Adrenal gland (tissue), 19 donors: ENCODE data around the gene CHD9NB. TPM values are rescaled to one million over a fixed set of nuclear protein-coding genes. Genes with fewer than 3 reads are reported as not detected.

Experiments
- DNase-seq, 7 donors: peaks; one replicate each; pipeline ENCODE4 v3.0.0-alpha.2; 2019 to 2020
- H3K27ac ChIP-seq, 5 donors: fragments of 200-600 bp; sonication (generic) in 4 of 5; 1 replicate in 3 of 5; 2 replicates in 2 of 5; pipeline versions ENCODE4 v1.5.1 to v1.8.0; 2016 to 2020; ENCODE audit warnings: mild to moderate bottlenecking in 1 of 5
- H3K27me3 ChIP-seq: fragments of 200-600 bp; 2 replicates; pipeline ENCODE4 v1.8.0; 2021
- H3K36me3 ChIP-seq, 2 donors: fragments of 200-600 bp; replicated peaks in 1 of 2; 1 replicate in 1 of 2; 2 replicates in 1 of 2; pipeline versions ENCODE4 v1.5.1 to v1.8.0; 2018 to 2022
- H3K4me1 ChIP-seq, 2 donors: fragments of 200-600 bp; replicated peaks in 1 of 2; 1 replicate in 1 of 2; 2 replicates in 1 of 2; pipeline versions ENCODE4 v1.5.1 to v1.8.0; 2018 to 2021
- H3K4me3 ChIP-seq, 4 donors: fragments of 200-600 bp; sonication (generic) in 3 of 4; one replicate each; pipeline ENCODE4 v1.5.1; 2016 to 2018
- H3K9me3 ChIP-seq, 3 donors: fragments of 200-600 bp; sonication (generic) in 1 of 3; replicated peaks in 1 of 3; 1 replicate in 2 of 3; 2 replicates in 1 of 3; pipeline versions ENCODE4 v1.5.1 to v1.8.0; 2016 to 2021
- CTCF ChIP-seq, 6 experiments: fragments of 450-650 bp in 4 of 6; fragments of 200-600 bp in 2 of 6; sonication (generic) in 1 of 6; IDR thresholded peaks; 1 replicate in 5 of 6; 2 replicates in 1 of 6; pipeline versions ENCODE4 v1.5.1 to v1.8.0; 2016 to 2021; ENCODE audit warnings: antibody characterized with exemption in 6 of 6, mild to moderate bottlenecking in 2 of 6, moderate library complexity in 1 of 6
- POLR2A ChIP-seq, 2 donors: fragments of 450-650 bp; IDR thresholded peaks; one replicate each; pipeline ENCODE4 v1.6.1; 2017; ENCODE audit warnings: antibody characterized with exemption in 2 of 2, mild to moderate bottlenecking in 2 of 2, moderate library complexity in 1 of 2
- WGBS, 4 donors: extraction: QIAGEN DNeasy Blood & Tissue Kit in 2 of 4; methylation state at CpG; one replicate each; pipeline versions ENCODE4 v1.1.5 to v1.1.7; 2013 to 2017; 5-methylcytosine and 5-hydroxymethylcytosine counted together
- intact Hi-C, 2 donors: fragments of 100-400 bp; cut with DNase I; formaldehyde crosslinking; loops; one replicate each; pipeline versions ENCODE4 v1.14.1 to v1.15.0; 2022 to 2023
- long read RNA-seq, 10 donors: library from polyadenylated mRNA in 3 of 10; unstranded in 2 of 10; stranded (forward) in 1 of 10; transcript quantifications; one replicate each; pipeline ENCODE4 v2.0.0 and lab custom pipeline, GENCODE V29; 2021 to 2026
- polyA plus RNA-seq, 3 donors: library from polyadenylated mRNA; stranded (reverse); fragments of 200-250 nt in 2 of 3; fragments of 350-450 nt in 1 of 3; fragmentation: Illumina TruSeq in 1 of 3; extraction: RNeasy Lipid Tissue Mini Kit (QIAGEN cat#74804) in 1 of 3; gene quantifications; one replicate each; pipeline ENCODE4 v1.2.3, GENCODE V29; 2013 to 2014
- total RNA-seq, 9 donors: library from RNA; depleted of rRNA in 4 of 9; stranded (reverse); fragments of >200 nt in 4 of 9; fragments of 120-200 nt in 1 of 9; fragmentation: NEBNext Ultra II Directional in 1 of 9; extraction: Animal tissue kit (Norgen Biotek cat#: 25700) in 1 of 9; gene quantifications; one replicate each; pipeline versions ENCODE4 v1.1.0 to v1.2.4, GENCODE V29; 2013 to 2023
- donor health status: healthy with polysubstance abuse.
- donor health status: Bipolar disorder and iron deficiency.
- donor health status: DM: yes; HTN: yes; CAD: no.
- donor health status: DM: no; HTN: no; CAD: no.
- donor health status: DM: no; HTN: no; CAD: no.
- donor health status: DM: yes; HTN: yes; CAD: no.

The CHD9NB gene
- total RNA-seq: 1 to 10 TPM in 1 of 9 donors, under 1 TPM in 8; 0.17 to 1.3 (median 0.55) TPM
- under 1 TPM; 0.11 to 0.64 (median 0.40) TPM for polyA plus RNA-seq
- long read RNA-seq, donor 1: 0 reads
- long read RNA-seq, donor 2: 0 reads
- long read RNA-seq, donor 3: 0 reads
- long read RNA-seq, donor 4: 0 reads
- long read RNA-seq, donor 5: 0 reads
- long read RNA-seq, donor 6: 0 reads
- long read RNA-seq, donor 7: 0 reads
- long read RNA-seq, donor 8: 0 reads
- long read RNA-seq, donor 9: 0 reads
- long read RNA-seq, donor 10: 0 reads

GRCh38 chr16:53052519-53053501, at the start of gene CHD9NB:
TSS of gene CHD9NB (minus strand) at chr16:53052897. CDS start at chr16:53044158, 8,739 bp downstream.
- Histone ChIP-seq H3K4me3 (peak within 1 kb of the TSS in 1 of 4 donors; percentile 9), H3K27me3 (no peaks in the 10 kb centered on the region), H3K9me3 (no peaks in the 10 kb centered on the region), H3K36me3 (no peaks in the 10 kb centered on the region), H3K4me1 (peaks cover 19 to 31% of the 10 kb centered on the region in 2 donors), H3K27ac (peak within 1 kb of the TSS in 1 of 5 donors; percentile 27)
- TF ChIP-seq POLR2A (IDR thresholded peaks at IDR 0.05): no peak
- no peak for TF ChIP-seq CTCF (IDR thresholded peaks at IDR 0.05)
- intact Hi-C loops: loop anchor here (10.0 kb wide), 2 partner anchors 72 to 152 kb away; no protein-coding TSS in a partner anchor
- peak in 6 of 7 donors; percentile 52 to 73 (median 60) for DNase-seq
- 43 to 63% (median 54%) methylated on average over 2 of the region's 2 CpGs for WGBS, 4 donors

GRCh38 chr16:53100889-53101288, 48.2 kb upstream of the CHD9NB start:
- Histone ChIP-seq H3K27me3 (no peaks in the 10 kb centered on the region), H3K4me3 (no peak overlapping the region), H3K9me3 (no peaks in the 10 kb centered on the region), H3K27ac (peak overlapping the region in 3 of 5 donors; percentile 83 to 94 (median 90)), H3K4me1 (peaks cover 27 to 38% of the 10 kb centered on the region in 2 donors), H3K36me3 (no peaks in the 10 kb centered on the region)
- no peak for DNase-seq
- 90 to 100% (median 93%) methylated on average over 1 of the region's 1 CpG for WGBS, 4 donors
- intact Hi-C loops: no loop called here
- TF ChIP-seq POLR2A (IDR thresholded peaks at IDR 0.05) (no peak), CTCF (IDR thresholded peaks at IDR 0.05) (no peak)

- Histone ChIP-seq H3K27me3 (no peaks in the 10 kb centered on the region), H3K4me1 (peaks cover 27 to 38% of the 10 kb centered on the region in 2 donors), H3K36me3 (no peaks in the 10 kb centered on the region), H3K27ac (peak overlapping the region in 4 of 5 donors; percentile 83 to 94 (median 91)), H3K9me3 (no peaks in the 10 kb centered on the region), H3K4me3 (peak overlapping the region in 1 of 4 donors; percentile 34)
- no peak for TF ChIP-seq CTCF (IDR thresholded peaks at IDR 0.05)
- TF ChIP-seq POLR2A (IDR thresholded peaks at IDR 0.05): no peak
- DNase-seq: no peak
- 48 to 55% (median 49%) methylated on average over 9 of the region's 9 CpGs for WGBS, 4 donors
- intact Hi-C loops: no loop called here
These were observed 47.5 kb upstream of the CHD9NB start for GRCh38 chr16:53100131-53100748.
